Stimulated activated memory B cell treated with anti-CD40 and anti-IgM and Interleukin-4, amounts not matched to agents 10 μg/mL and 1 μg/mL and 100 μg/mL, for 72 hours (primary cell): ENCODE results near the gene TYR.
"Not testable (repeated sequence)": the region's sequence is repeated elsewhere in the genome, so short reads cannot be mapped to it uniquely, and the experiment has no call there.

Source experiments
- ATAC-seq: fragments of 150-1000 bp; cut with Tn5 transposase; 2 replicates; pipeline ENCODE4 v1.10.0; 2021
- H3K27ac Mint-ChIP-seq: one replicate; pipeline ENCODE4 v1.8.0; 2022; ENCODE audit warnings: mild to moderate bottlenecking, mixed read lengths
- H3K27me3 Mint-ChIP-seq: one replicate; pipeline ENCODE4 v1.8.0; 2022; ENCODE audit warnings: mixed read lengths
- H3K36me3 Mint-ChIP-seq: one replicate; pipeline ENCODE4 v1.8.0; 2022; ENCODE audit warnings: mixed read lengths
- H3K4me1 Mint-ChIP-seq: one replicate; pipeline ENCODE4 v1.8.0; 2022; ENCODE audit warnings: mixed read lengths
- H3K4me3 Mint-ChIP-seq: one replicate; pipeline ENCODE4 v1.8.0; 2022; ENCODE audit warnings: mild to moderate bottlenecking, moderate library complexity, mixed read lengths
- H3K9me3 Mint-ChIP-seq: one replicate; pipeline ENCODE4 v1.8.0; 2022; ENCODE audit warnings: mixed read lengths

The TYR gene

DNA sequence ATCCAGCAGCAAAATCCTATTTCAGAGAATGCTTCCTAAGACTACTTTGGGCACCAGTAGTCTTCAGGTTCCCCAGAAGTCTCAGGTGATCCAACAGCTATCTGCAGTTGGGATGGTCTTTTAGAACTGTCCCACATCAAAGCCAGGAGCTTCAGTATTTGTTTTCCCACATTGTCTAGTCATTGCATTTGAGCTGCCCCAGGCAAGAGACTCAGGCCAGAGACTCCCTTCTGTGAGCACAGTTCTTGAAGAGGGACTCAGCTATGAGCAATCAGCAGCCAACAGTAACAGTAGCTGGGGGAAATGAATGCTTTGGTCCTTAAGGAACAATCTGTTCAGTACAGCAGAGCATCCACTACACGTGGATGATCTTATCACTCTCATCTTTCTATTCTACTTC is 125.4 kb downstream of the TYR start:
- not testable (repeated sequence) for H3K9me3 Mint-ChIP-seq, H3K4me1 Mint-ChIP-seq, H3K36me3 Mint-ChIP-seq, H3K4me3 Mint-ChIP-seq, ATAC-seq, H3K27ac Mint-ChIP-seq, H3K27me3 Mint-ChIP-seq

- not testable (repeated sequence) for H3K9me3 Mint-ChIP-seq, H3K4me3 Mint-ChIP-seq, H3K27me3 Mint-ChIP-seq, H3K36me3 Mint-ChIP-seq, H3K4me1 Mint-ChIP-seq, ATAC-seq, H3K27ac Mint-ChIP-seq
These were observed 130.6 kb downstream of the TYR start for GRCh38 chr11:89308272-89308671.

DNA sequence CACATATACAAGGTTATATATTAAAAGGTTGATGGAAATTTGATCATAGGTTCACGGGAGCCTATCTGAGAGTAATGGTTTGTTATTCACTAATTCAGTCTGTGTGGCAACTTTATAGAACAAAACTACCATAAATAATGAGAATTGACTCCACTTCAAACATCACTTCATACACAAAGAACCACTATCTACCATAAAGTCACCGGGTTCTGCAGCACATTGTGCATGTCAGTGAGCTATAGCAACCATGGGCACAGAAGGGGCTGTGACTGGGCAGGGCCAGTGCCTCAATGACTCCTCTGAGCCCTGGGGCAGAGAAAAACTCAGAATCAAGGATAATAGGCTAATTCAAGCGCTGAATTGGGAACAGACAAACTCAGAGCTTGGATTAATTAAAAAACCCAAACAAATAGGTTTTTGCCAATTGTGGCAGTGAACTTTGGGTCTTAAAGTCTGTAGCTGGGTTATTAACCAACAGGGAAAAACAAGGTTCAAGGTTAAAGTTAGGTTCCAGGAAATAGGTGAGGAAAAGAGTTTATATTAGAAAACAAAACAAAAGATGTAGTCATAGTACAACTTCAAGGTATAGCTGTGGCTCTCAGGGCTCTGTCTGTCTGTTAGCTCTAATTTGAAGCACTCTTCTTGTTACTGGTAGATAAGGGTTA is 131.8 kb downstream of the TYR start:
- H3K4me3 Mint-ChIP-seq, H3K27ac Mint-ChIP-seq, H3K9me3 Mint-ChIP-seq, H3K4me1 Mint-ChIP-seq, ATAC-seq, H3K36me3 Mint-ChIP-seq, H3K27me3 Mint-ChIP-seq: not testable (repeated sequence)

DNA sequence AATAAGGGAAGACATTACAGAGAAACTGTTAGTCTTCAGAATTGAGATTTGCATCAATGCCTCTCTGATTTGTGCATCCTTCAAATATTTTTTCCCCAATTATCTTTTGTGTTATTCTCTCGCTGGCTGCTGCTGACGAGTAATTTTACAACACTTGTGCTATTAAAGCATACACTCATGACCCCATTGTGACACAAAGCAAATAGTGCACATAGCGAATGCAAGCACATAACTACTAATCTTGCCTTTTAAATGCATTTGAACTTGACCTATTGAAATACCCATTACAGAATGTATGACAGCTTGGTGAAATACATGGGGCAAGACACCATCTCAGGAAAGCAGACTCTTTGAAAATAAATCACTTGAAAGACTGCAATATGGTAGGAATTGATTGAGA is 132.9 kb downstream of the TYR start:
- not testable (repeated sequence) for ATAC-seq, H3K27me3 Mint-ChIP-seq, H3K27ac Mint-ChIP-seq, H3K4me3 Mint-ChIP-seq, H3K36me3 Mint-ChIP-seq, H3K4me1 Mint-ChIP-seq, H3K9me3 Mint-ChIP-seq

DNA sequence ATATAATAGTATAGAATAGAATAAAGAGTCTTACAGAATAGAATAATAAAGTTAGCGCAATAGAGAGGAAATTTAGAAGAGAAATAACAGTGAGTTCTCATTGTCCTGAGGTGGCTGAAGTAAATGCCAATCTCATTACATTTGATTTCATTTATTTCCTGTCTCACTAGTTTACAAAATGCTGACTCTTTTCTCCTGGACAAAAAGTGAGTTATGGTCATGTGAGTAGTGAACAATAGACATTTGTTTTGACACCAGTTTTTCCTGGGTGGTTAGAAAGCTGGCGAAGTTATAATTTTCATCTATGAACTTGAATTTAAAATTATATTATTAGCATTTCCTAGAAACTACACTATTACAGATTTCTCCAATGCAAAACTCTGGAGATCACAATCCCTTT is 143.7 kb downstream of the TYR start:
- H3K27me3 Mint-ChIP-seq = no peaks in the 10 kb centered on the region
- no peaks in the 10 kb centered on the region for H3K9me3 Mint-ChIP-seq
- no peak for ATAC-seq
- no peaks in the 10 kb centered on the region for H3K36me3 Mint-ChIP-seq
- no peaks in the 10 kb centered on the region for H3K4me1 Mint-ChIP-seq
- no peak overlapping the region for H3K27ac Mint-ChIP-seq
- no peak overlapping the region for H3K4me3 Mint-ChIP-seq

DNA sequence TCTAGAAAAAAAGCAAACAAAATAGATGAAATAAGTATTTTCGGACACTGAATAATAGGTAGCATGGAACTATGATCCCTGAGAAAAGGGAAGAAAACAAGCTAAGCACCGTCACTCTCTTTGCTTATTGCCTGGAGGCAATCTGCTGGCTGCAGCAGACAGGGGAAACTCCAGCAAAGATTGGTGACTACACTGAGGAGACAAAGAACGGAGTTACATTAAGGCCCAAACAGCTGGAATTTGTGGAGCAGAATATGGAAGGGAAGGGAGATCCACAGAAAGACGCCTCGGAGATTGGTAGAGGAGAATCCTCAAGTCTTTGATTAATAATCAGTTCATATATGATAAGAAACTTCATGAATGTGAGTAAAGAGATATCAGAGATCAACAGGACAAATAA is 150.2 kb downstream of the TYR start:
- no peaks in the 10 kb centered on the region for H3K9me3 Mint-ChIP-seq
- H3K4me1 Mint-ChIP-seq = no peaks in the 10 kb centered on the region
- H3K36me3 Mint-ChIP-seq = no peaks in the 10 kb centered on the region
- H3K27me3 Mint-ChIP-seq = no peaks in the 10 kb centered on the region
- no peak for ATAC-seq
- H3K4me3 Mint-ChIP-seq = no peak overlapping the region
- no peak overlapping the region for H3K27ac Mint-ChIP-seq

GRCh38 chr11:89331940-89332339 is 154.3 kb downstream of the TYR start:
- not testable (repeated sequence) for H3K4me1 Mint-ChIP-seq, H3K36me3 Mint-ChIP-seq, H3K4me3 Mint-ChIP-seq, ATAC-seq, H3K27ac Mint-ChIP-seq, H3K9me3 Mint-ChIP-seq, H3K27me3 Mint-ChIP-seq

DNA sequence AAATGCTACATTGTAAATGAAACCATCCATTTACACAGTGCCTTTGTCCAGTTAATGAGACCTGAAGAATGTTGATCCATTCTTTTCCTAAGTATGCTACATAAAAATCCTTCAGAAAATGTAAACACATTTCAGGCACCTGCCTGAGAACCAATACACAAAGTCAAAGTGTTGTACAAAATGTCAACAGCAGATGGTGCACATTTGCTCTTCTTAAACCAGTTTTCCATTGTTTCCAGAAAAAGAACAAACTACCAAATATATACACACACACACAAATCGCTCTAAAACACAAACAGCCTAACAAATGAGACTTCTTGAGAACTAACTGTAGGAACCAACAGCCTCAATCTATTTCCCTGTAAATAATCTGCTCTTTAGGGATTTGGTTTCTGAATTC is 156.0 kb downstream of the TYR start:
- not testable (repeated sequence) for H3K27ac Mint-ChIP-seq, H3K36me3 Mint-ChIP-seq, H3K4me3 Mint-ChIP-seq, H3K27me3 Mint-ChIP-seq, ATAC-seq, H3K4me1 Mint-ChIP-seq, H3K9me3 Mint-ChIP-seq

GRCh38 chr11:89337100-89337650 is 159.5 kb downstream of the TYR start:
- not testable (repeated sequence) for ATAC-seq, H3K36me3 Mint-ChIP-seq, H3K4me3 Mint-ChIP-seq, H3K9me3 Mint-ChIP-seq, H3K27ac Mint-ChIP-seq, H3K27me3 Mint-ChIP-seq, H3K4me1 Mint-ChIP-seq

DNA sequence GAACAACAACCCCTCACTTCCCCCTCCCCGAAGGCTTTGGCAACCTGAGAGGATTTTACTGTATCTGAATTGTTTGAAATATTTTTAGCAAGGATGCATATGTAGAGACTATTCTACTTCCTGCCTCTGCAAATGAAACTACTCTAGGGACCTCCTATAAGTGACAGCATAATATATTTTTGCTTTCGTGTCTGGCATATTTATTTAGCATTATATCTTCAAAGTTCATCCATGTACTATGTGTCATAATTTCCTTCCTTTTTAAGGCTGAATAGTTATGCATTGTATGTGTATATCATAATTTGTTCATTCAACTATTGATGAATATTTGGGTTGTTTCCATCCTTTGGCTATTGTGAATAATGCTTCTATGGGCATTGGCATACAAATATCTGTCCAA is 160.4 kb downstream of the TYR start:
- not testable (repeated sequence) for H3K4me3 Mint-ChIP-seq, H3K4me1 Mint-ChIP-seq, H3K9me3 Mint-ChIP-seq, H3K36me3 Mint-ChIP-seq, ATAC-seq, H3K27ac Mint-ChIP-seq, H3K27me3 Mint-ChIP-seq

- ATAC-seq = not testable (repeated sequence)
These were observed 162.8 kb downstream of the TYR start for GRCh38 chr11:89340450-89340849.

DNA sequence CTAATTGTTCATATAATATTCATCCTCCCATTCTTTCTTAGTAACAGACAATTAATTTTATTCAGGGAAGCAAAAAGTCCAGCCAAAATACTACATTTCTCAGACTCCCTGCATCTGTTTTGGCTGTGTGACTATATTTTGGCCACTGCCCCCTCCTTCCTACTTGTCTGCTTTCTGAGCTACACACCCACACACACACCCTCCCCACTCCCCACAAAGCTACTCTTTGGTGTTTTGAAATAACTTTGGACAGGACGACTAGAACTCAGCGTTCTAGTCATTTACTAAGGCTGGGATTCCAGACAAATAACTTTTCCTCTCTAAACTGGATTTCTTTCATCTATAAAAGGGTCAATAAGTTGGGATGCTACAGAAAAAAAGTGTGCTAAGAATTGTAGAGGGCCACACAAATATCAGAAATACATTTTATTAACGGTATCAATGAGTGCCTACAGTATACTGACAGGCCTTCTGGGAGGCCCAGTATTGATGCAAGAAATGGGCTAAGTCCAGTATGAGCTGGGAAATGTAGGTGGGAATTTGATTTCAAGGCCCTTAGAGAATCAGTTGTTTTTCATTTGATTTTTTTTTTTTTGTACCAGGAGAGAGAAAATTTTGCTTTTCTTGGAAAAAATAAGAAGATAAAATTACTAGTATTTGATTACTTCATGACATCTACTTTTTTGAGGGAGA is 165.4 kb downstream of the TYR start:
- H3K27me3 Mint-ChIP-seq, H3K4me1 Mint-ChIP-seq, H3K36me3 Mint-ChIP-seq, ATAC-seq, H3K27ac Mint-ChIP-seq, H3K9me3 Mint-ChIP-seq, H3K4me3 Mint-ChIP-seq: not testable (repeated sequence)

More at GRCh38 chr11:89340450-89340849, 162.8 kb downstream of the TYR start:
- not testable (repeated sequence) for H3K9me3 Mint-ChIP-seq, H3K4me3 Mint-ChIP-seq, H3K36me3 Mint-ChIP-seq, H3K27me3 Mint-ChIP-seq, H3K27ac Mint-ChIP-seq, H3K4me1 Mint-ChIP-seq
